ENCODE measurements around the gene ATOX1.

DNA sequence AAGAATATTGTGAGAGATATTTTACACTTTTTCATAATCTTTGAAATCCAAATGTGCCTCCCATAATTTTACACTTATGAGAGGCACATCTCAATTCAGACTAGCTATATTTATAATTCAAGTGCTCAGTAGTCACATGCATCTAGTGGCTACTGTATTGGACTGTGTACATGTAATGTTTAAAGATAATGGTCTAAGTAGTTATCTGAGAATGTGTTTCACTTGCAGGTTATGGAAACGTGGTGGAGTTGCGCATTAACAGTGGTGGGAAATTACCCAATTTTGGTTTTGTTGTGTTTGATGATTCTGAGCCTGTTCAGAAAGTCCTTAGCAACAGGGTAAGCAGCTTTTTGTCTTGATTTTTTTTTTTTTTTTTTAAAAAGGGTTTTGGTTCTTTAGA lies 42.1 kb upstream of the ATOX1 start:
- TF ChIP-seq EP300 (IDR thresholded peaks at IDR 0.05; ENCODE audit: borderline replicate concordance in 1 of 2, control insufficient read depth in 1 of 2, low read depth in 2 of 2, low read length in 2 of 2): no peak
- no peak for TF ChIP-seq ZSCAN29 (IDR thresholded peaks at IDR 0.05)
- no peak for TF ChIP-seq CTCF (IDR thresholded peaks at IDR 0.05 in 2 of 3, conservative IDR thresholded peaks at IDR 0.05 in 1 of 3; ENCODE audit: control insufficient read depth in 2 of 3, extremely low read depth in 1 of 3, insufficient read depth in 1 of 3, low read depth in 3 of 3, low read length in 3 of 3)
- no peak for TF ChIP-seq MTA3 (IDR thresholded peaks at IDR 0.05; ENCODE audit: borderline replicate concordance, low read length)
- no peak for TF ChIP-seq RFX5 (IDR thresholded peaks at IDR 0.05; ENCODE audit: low read depth, low read length)
- TF ChIP-seq HCFC1 (IDR thresholded peaks at IDR 0.05; ENCODE audit: low read length): no peak
- TF ChIP-seq SREBF2 (IDR thresholded peaks at IDR 0.05; ENCODE audit: low read length): no peak
- no peak for TF ChIP-seq EZH2 (IDR thresholded peaks at IDR 0.05; ENCODE audit: borderline replicate concordance, control insufficient read depth, low read depth, low read length)
